ENCODE results near the gene AGO4.

- TF ChIP-seq, protein P1, sequence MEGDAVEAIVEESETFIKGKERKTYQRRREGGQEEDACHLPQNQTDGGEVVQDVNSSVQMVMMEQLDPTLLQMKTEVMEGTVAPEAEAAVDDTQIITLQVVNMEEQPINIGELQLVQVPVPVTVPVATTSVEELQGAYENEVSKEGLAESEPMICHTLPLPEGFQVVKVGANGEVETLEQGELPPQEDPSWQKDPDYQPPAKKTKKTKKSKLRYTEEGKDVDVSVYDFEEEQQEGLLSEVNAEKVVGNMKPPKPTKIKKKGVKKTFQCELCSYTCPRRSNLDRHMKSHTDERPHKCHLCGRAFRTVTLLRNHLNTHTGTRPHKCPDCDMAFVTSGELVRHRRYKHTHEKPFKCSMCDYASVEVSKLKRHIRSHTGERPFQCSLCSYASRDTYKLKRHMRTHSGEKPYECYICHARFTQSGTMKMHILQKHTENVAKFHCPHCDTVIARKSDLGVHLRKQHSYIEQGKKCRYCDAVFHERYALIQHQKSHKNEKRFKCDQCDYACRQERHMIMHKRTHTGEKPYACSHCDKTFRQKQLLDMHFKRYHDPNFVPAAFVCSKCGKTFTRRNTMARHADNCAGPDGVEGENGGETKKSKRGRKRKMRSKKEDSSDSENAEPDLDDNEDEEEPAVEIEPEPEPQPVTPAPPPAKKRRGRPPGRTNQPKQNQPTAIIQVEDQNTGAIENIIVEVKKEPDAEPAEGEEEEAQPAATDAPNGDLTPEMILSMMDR (IDR thresholded peaks at IDR 0.05): no peak
- TF ChIP-seq POLR2A (IDR thresholded peaks at IDR 0.05): no peak
Observed at GRCh38 chr1:35845766-35846165, 38.0 kb downstream of the AGO4 start.
